ENCODE data around the gene RAP1GAP2.

RAP1GAP2 gene

GRCh38 chr17:2855063-2855600, 58.9 kb downstream of the RAP1GAP2 start:
- no peaks in the 10 kb centered on the region for H3F3A ChIP-seq (ENCODE audit: insufficient read depth, low read length)
- H4K20me1 ChIP-seq (ENCODE audit: insufficient read depth, low read length), result no peaks in the 10 kb centered on the region
- H3K4me1 ChIP-seq (ENCODE audit: low read length), result no peaks in the 10 kb centered on the region
- no peaks in the 10 kb centered on the region for H3K9me2 ChIP-seq (replicated peaks; ENCODE audit: insufficient read depth, low read length)
- H2AFZ ChIP-seq (ENCODE audit: low read length), result no peak overlapping the region
- no peak for DNase-seq
- H3K36me3 ChIP-seq (replicated peaks; ENCODE audit: insufficient read depth, low read length), result no peaks in the 10 kb centered on the region
- no peak for TF ChIP-seq EZH2 (optimal IDR thresholded peaks at IDR 0.05; ENCODE audit: low read depth, low read length)
- no peak for TF ChIP-seq EZH2phosphoT487 (IDR thresholded peaks at IDR 0.05; ENCODE audit: low read length)
- no peak for TF ChIP-seq CTCF (IDR thresholded peaks at IDR 0.05; ENCODE audit: low read length)
- no peaks in the 10 kb centered on the region for H3K79me2 ChIP-seq (ENCODE audit: low read length)
- H3K4me2 ChIP-seq (ENCODE audit: low read depth, low read length), result no peak overlapping the region
- H3K9me3 ChIP-seq (replicated peaks; ENCODE audit: insufficient read depth, low read length), result no peaks in the 10 kb centered on the region
- H3K27me3 ChIP-seq (replicated peaks; ENCODE audit: insufficient read depth, low read length), result peaks cover 72% of the 10 kb centered on the region
- no peak overlapping the region for H3K9ac ChIP-seq (ENCODE audit: low read length)
- H3K4me3 ChIP-seq (ENCODE audit: low read length), result no peak overlapping the region
- no peak overlapping the region for H3K27ac ChIP-seq (ENCODE audit: low read length)

- Histone ChIP-seq H3K9me3 (replicated peaks; ENCODE audit: insufficient read depth, low read length) (no peaks in the 10 kb centered on the region), H3K9me2 (replicated peaks; ENCODE audit: insufficient read depth, low read length) (no peaks in the 10 kb centered on the region), H3K9ac (ENCODE audit: low read length) (no peak overlapping the region), H4K20me1 (ENCODE audit: insufficient read depth, low read length) (no peaks in the 10 kb centered on the region), H3K4me2 (ENCODE audit: low read depth, low read length) (no peak overlapping the region), H2AFZ (ENCODE audit: low read length) (no peak overlapping the region), H3K27ac (ENCODE audit: low read length) (no peak overlapping the region), H3K36me3 (replicated peaks; ENCODE audit: insufficient read depth, low read length) (no peaks in the 10 kb centered on the region), H3F3A (ENCODE audit: insufficient read depth, low read length) (no peaks in the 10 kb centered on the region), H3K4me3 (ENCODE audit: low read length) (no peak overlapping the region), H3K79me2 (ENCODE audit: low read length) (no peaks in the 10 kb centered on the region), H3K27me3 (replicated peaks; ENCODE audit: insufficient read depth, low read length) (peaks cover 62% of the 10 kb centered on the region), H3K4me1 (ENCODE audit: low read length) (no peaks in the 10 kb centered on the region)
- DNase-seq, result no peak
- no peak for TF ChIP-seq CTCF (IDR thresholded peaks at IDR 0.05; ENCODE audit: low read length)
These were observed 60.5 kb downstream of the RAP1GAP2 start for GRCh38 chr17:2856727-2857126.

- no peak for DNase-seq
- no peaks in the 10 kb centered on the region for H3K4me1 ChIP-seq (ENCODE audit: low read length)
These were observed 63.8 kb downstream of the RAP1GAP2 start for GRCh38 chr17:2860045-2860444.

More at GRCh38 chr17:2860045-2860444, 63.8 kb downstream of the RAP1GAP2 start:
- Histone ChIP-seq H3K9me2 (replicated peaks; ENCODE audit: insufficient read depth, low read length) (no peaks in the 10 kb centered on the region), H3K27ac (ENCODE audit: low read length) (no peak overlapping the region), H3K79me2 (ENCODE audit: low read length) (no peaks in the 10 kb centered on the region), H3K4me2 (ENCODE audit: low read depth, low read length) (no peak overlapping the region), H2AFZ (ENCODE audit: low read length) (no peak overlapping the region), H3K4me3 (ENCODE audit: low read length) (no peak overlapping the region), H4K20me1 (ENCODE audit: insufficient read depth, low read length) (no peaks in the 10 kb centered on the region), H3K27me3 (replicated peaks; ENCODE audit: insufficient read depth, low read length) (peaks cover 60% of the 10 kb centered on the region), H3K36me3 (replicated peaks; ENCODE audit: insufficient read depth, low read length) (no peaks in the 10 kb centered on the region), H3K9ac (ENCODE audit: low read length) (no peak overlapping the region), H3K9me3 (replicated peaks; ENCODE audit: insufficient read depth, low read length) (no peaks in the 10 kb centered on the region), H3F3A (ENCODE audit: insufficient read depth, low read length) (no peaks in the 10 kb centered on the region)
- TF ChIP-seq EZH2phosphoT487 (IDR thresholded peaks at IDR 0.05; ENCODE audit: low read length) (no peak), CTCF (IDR thresholded peaks at IDR 0.05; ENCODE audit: low read length) (no peak), EZH2 (optimal IDR thresholded peaks at IDR 0.05; ENCODE audit: low read depth, low read length) (no peak)

Data from MM.1S (cell line).